Activated T-helper 17 cell treated with anti-CD3 and anti-CD28 coated beads, Interleukin-2, amount 50 U/mL, for 72 hours (primary cell): ENCODE data around the gene SLC9A9. TPM values are rescaled to one million over a fixed set of nuclear protein-coding genes. Genes with fewer than 3 reads are reported as not detected.

ENCODE experiments used
- ATAC-seq: fragments of 150-1000 bp; cut with Tn5 transposase; replicated peaks from 2 replicates; pipeline ENCODE4 v1.10.0; 2021; ENCODE audit warnings: mild to moderate bottlenecking, moderate library complexity
- H3K27ac Mint-ChIP-seq: one replicate; pipeline ENCODE4 v1.8.0; 2022; ENCODE audit warnings: mixed read lengths
- H3K27me3 Mint-ChIP-seq: one replicate; pipeline ENCODE4 v1.8.0; 2022; ENCODE audit warnings: mixed read lengths
- H3K36me3 Mint-ChIP-seq: one replicate; pipeline ENCODE4 v1.8.0; 2022; ENCODE audit warnings: low read depth, mild to moderate bottlenecking, mixed read lengths
- H3K4me1 Mint-ChIP-seq: one replicate; pipeline ENCODE4 v1.8.0; 2022; ENCODE audit warnings: mixed read lengths
- H3K4me3 Mint-ChIP-seq: one replicate; pipeline ENCODE4 v1.8.0; 2022; ENCODE audit warnings: mild to moderate bottlenecking, mixed read lengths
- H3K9me3 Mint-ChIP-seq: one replicate; pipeline ENCODE4 v1.8.0; 2022; ENCODE audit warnings: mixed read lengths
- total RNA-seq, 2 donors: library from RNA; stranded (reverse); gene quantifications; one replicate each; pipeline ENCODE4 v1.2.3, GENCODE V29; 2022

Gene SLC9A9
- total RNA-seq, 2 donors from 2014 or later, result 4.0 to 15.2 TPM

DNA sequence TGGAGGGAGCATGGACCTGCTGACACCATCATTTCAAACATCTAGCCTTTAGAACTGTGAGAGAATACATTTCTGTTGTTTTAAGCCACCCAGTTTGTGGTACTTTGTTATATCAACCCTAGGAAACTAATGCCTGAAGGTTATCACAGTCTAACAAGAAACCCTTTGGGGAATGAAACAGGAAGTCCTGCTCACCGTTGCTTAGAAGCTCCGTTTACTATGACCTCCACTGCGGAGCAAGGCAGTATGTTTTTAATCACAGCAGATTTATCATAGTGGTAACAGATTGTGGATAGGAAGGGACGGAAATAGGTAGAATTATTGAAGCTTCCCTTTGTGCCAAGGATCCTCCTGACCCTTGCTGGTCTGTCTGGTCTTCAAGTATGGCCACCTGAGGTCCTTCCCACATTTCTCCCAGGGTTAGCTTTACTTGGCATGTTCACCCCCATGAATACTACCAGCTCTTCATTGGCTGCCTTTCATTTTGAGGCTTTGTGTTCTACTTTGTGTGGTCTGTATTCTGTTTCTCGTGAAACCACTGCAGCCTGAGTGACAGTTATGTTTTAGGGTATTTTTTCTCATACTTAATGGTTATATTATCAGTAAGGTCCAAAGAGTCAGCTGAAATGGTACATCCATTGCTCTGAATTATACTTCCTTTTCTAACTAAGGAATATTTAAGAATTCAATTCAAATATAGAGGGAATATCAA is 527.1 kb downstream of the SLC9A9 start:
- H3K4me3 Mint-ChIP-seq, result no peak overlapping the region
- no peak overlapping the region for H3K27ac Mint-ChIP-seq
- H3K4me1 Mint-ChIP-seq, result no peaks in the 10 kb centered on the region
- no peaks in the 10 kb centered on the region for H3K36me3 Mint-ChIP-seq
- H3K27me3 Mint-ChIP-seq, result no peaks in the 10 kb centered on the region
- no peak for ATAC-seq
- no peaks in the 10 kb centered on the region for H3K9me3 Mint-ChIP-seq

- H3K36me3 Mint-ChIP-seq, result no peaks in the 10 kb centered on the region
- H3K27me3 Mint-ChIP-seq, result no peaks in the 10 kb centered on the region
- H3K4me1 Mint-ChIP-seq, result no peaks in the 10 kb centered on the region
- ATAC-seq, result no peak
- H3K27ac Mint-ChIP-seq, result no peak overlapping the region
- no peaks in the 10 kb centered on the region for H3K9me3 Mint-ChIP-seq
- H3K4me3 Mint-ChIP-seq, result no peak overlapping the region
Observed at GRCh38 chr3:143315766-143316165, 532.5 kb downstream of the SLC9A9 start.

DNA sequence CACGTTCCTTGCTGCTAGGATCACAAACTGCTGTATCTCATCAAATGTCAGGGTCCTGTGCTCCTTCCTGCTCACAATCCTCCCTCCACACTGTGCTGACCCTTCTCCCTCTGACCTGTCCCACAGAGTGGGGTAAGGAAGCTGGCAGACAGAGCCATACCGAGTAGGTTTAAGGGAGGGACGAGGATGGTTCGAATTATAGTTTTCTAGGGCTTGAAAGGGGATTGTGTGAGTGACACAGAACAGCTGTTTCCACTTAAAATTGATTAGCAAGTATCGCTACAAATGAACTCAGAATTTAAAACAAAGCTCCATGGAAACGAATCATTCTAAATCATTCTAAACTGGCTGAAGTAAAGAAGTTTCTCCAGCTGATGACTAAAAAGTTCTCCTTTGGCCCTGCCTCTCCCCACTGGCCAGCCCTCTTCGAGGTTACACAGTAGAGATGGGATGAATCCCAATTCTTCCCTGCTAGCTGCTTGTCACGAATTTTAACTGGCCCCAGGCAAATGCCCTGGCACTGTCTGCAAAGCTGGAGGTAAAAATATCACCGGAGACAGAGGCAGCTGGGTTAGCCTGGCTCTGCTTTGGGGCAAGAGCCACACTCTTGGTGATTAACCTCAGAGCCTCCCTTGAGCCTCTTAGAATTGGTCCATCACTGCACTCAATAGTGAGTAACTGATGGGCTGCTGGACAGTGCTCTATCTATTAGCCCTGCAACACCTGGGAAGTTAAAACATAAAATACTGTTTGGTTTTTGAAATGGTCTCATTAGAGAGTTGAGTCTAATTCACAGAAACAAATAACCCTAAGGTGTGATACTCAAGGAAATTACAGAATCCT is 533.8 kb downstream of the SLC9A9 start:
- no peak overlapping the region for H3K4me3 Mint-ChIP-seq
- no peak overlapping the region for H3K27ac Mint-ChIP-seq
- no peaks in the 10 kb centered on the region for H3K4me1 Mint-ChIP-seq
- no peaks in the 10 kb centered on the region for H3K36me3 Mint-ChIP-seq
- H3K27me3 Mint-ChIP-seq, result no peaks in the 10 kb centered on the region
- no peak for ATAC-seq
- no peaks in the 10 kb centered on the region for H3K9me3 Mint-ChIP-seq

GRCh38 chr3:143313893-143314188 is 534.4 kb downstream of the SLC9A9 start:
- no peak overlapping the region for H3K4me3 Mint-ChIP-seq
- no peaks in the 10 kb centered on the region for H3K36me3 Mint-ChIP-seq
- H3K27ac Mint-ChIP-seq, result no peak overlapping the region
- H3K27me3 Mint-ChIP-seq, result no peaks in the 10 kb centered on the region
- H3K9me3 Mint-ChIP-seq, result no peaks in the 10 kb centered on the region
- H3K4me1 Mint-ChIP-seq, result no peaks in the 10 kb centered on the region
- no peak for ATAC-seq

DNA sequence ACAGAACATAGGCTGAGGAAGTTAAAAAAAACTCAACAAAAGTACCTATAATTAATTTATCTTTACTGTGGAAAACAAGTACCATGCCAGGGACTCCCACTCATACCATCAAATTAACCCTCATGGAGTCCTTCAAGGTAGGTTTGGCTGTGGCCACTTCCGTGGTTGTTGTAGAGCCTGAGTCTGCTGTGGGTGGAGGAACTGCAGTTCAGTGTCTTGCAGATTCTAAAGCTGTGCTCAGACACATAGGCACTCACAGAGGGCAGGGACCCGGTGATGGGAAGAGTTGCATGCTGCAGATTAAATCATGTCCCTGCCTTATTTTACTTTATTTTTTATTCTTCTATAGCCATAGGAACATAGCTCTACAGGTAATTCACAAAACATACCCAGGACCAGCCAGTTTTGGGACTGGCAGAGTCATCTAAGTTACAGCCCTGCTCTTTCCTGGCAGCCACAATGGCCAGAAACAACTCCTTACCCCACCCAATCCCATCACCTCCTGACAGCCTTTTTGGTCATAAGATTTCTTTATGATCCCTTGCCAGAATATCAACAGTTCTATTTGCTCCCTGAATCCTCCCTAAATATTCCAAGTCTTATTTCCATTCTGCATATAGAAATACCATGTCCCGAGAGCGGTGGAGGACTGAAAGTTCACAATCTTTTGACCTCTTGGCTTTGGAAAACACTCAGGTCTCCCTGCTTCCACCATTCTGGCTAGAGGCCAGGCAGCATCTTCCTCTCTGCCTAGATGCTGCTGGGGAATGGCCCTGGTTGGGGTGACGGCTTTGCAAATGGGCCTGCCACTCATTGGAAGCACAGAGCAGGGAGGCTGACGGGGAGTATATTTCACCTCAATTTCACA is 535.0 kb downstream of the SLC9A9 start:
- H3K27me3 Mint-ChIP-seq, result no peaks in the 10 kb centered on the region
- H3K4me3 Mint-ChIP-seq, result no peak overlapping the region
- no peak overlapping the region for H3K27ac Mint-ChIP-seq
- no peaks in the 10 kb centered on the region for H3K36me3 Mint-ChIP-seq
- no peaks in the 10 kb centered on the region for H3K9me3 Mint-ChIP-seq
- no peak for ATAC-seq
- no peaks in the 10 kb centered on the region for H3K4me1 Mint-ChIP-seq

DNA sequence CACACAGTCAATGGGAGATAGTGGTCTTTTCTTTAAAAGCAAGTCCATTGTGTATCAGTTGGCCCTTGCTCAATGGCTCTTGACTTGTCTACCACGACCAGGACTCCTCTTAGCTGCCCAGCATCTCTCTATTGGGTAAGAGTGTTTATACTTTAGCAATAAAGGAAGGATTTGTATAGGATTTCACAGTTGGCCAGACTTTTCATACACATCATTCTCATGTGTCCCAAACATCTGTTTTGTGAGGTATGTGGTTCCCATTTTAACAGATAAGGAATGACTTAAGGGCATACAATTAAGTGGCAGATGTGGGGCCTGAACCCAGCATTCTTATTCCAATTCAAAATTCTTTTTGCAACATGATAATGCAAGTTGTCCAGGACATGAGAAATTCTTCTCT is 537.2 kb downstream of the SLC9A9 start:
- H3K27ac Mint-ChIP-seq, result no peak overlapping the region
- no peaks in the 10 kb centered on the region for H3K9me3 Mint-ChIP-seq
- no peak overlapping the region for H3K4me3 Mint-ChIP-seq
- H3K27me3 Mint-ChIP-seq, result no peaks in the 10 kb centered on the region
- no peaks in the 10 kb centered on the region for H3K4me1 Mint-ChIP-seq
- no peak for ATAC-seq
- no peaks in the 10 kb centered on the region for H3K36me3 Mint-ChIP-seq

GRCh38 chr3:143309705-143310104 is 538.6 kb downstream of the SLC9A9 start:
- Mint-ChIP-seq H3K4me3 (no peak overlapping the region), H3K27ac (no peak overlapping the region), H3K27me3 (no peaks in the 10 kb centered on the region), H3K36me3 (no peaks in the 10 kb centered on the region), H3K4me1 (no peaks in the 10 kb centered on the region), H3K9me3 (no peaks in the 10 kb centered on the region)
- ATAC-seq, result no peak

DNA sequence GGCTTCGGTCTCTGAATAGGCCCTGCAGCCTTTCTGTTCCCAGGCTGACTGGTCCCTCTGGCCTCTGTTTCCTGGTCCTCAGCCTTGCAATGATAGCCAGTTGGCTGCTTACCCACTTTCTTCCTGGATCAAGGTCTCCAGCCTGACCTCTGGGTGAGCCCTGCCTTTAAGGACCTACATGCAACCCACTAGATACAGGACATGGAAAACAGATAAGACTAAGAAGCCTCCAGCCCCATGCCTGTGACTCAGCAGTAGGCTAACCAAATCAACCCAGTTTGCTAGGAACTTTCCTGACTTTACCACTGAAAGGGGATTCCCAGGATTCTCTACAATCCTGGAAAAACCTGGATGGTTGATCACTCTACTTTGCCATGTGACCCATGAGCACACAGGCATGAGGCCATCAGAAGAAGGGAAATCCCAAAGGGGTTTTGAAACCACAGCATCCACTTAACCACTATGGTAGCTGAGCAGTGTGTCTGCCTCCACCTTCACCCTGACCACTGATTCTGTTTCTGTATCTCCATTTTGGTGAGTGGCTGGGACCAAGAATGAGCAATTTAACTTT is 540.6 kb downstream of the SLC9A9 start:
- H3K36me3 Mint-ChIP-seq, result no peaks in the 10 kb centered on the region
- no peaks in the 10 kb centered on the region for H3K4me1 Mint-ChIP-seq
- ATAC-seq, result peak; percentile 84
- no peaks in the 10 kb centered on the region for H3K27me3 Mint-ChIP-seq
- H3K9me3 Mint-ChIP-seq, result no peaks in the 10 kb centered on the region
- no peak overlapping the region for H3K27ac Mint-ChIP-seq
- H3K4me3 Mint-ChIP-seq, result no peak overlapping the region

- H3K4me3 Mint-ChIP-seq, result no peak overlapping the region
- H3K9me3 Mint-ChIP-seq, result no peaks in the 10 kb centered on the region
- no peaks in the 10 kb centered on the region for H3K36me3 Mint-ChIP-seq
- no peak for ATAC-seq
- H3K27me3 Mint-ChIP-seq, result no peaks in the 10 kb centered on the region
- no peaks in the 10 kb centered on the region for H3K4me1 Mint-ChIP-seq
- H3K27ac Mint-ChIP-seq, result no peak overlapping the region
Observed at GRCh38 chr3:143306407-143306806, 541.9 kb downstream of the SLC9A9 start.

- Mint-ChIP-seq H3K4me1 (peaks cover 4% of the 10 kb centered on the region), H3K27ac (no peak overlapping the region), H3K9me3 (no peaks in the 10 kb centered on the region), H3K36me3 (no peaks in the 10 kb centered on the region), H3K27me3 (no peaks in the 10 kb centered on the region), H3K4me3 (no peak overlapping the region)
- no peak for ATAC-seq
Observed at GRCh38 chr3:143302638-143303171, 545.6 kb downstream of the SLC9A9 start.

- Mint-ChIP-seq H3K9me3 (no peaks in the 10 kb centered on the region), H3K36me3 (no peaks in the 10 kb centered on the region), H3K4me1 (peaks cover 5% of the 10 kb centered on the region), H3K27me3 (no peaks in the 10 kb centered on the region), H3K27ac (no peak overlapping the region), H3K4me3 (no peak overlapping the region)
- no peak for ATAC-seq
Observed at GRCh38 chr3:143301031-143301901, 547.0 kb downstream of the SLC9A9 start.

GRCh38 chr3:143298886-143299535 is 549.3 kb downstream of the SLC9A9 start:
- Mint-ChIP-seq H3K27me3 (no peaks in the 10 kb centered on the region), H3K36me3 (no peaks in the 10 kb centered on the region), H3K4me1 (peaks cover 18% of the 10 kb centered on the region), H3K27ac (no peak overlapping the region), H3K4me3 (no peak overlapping the region), H3K9me3 (no peaks in the 10 kb centered on the region)
- ATAC-seq, result no peak

- H3K27me3 Mint-ChIP-seq, result no peaks in the 10 kb centered on the region
Observed at GRCh38 chr3:143298380-143298779, 549.9 kb downstream of the SLC9A9 start.

More at GRCh38 chr3:143298380-143298779, 549.9 kb downstream of the SLC9A9 start:
- ATAC-seq, result no peak
- peaks cover 18% of the 10 kb centered on the region for H3K4me1 Mint-ChIP-seq
- no peaks in the 10 kb centered on the region for H3K36me3 Mint-ChIP-seq
- no peak overlapping the region for H3K4me3 Mint-ChIP-seq
- no peaks in the 10 kb centered on the region for H3K9me3 Mint-ChIP-seq
- no peak overlapping the region for H3K27ac Mint-ChIP-seq
